Muscle of leg (tissue), 11 donors: ENCODE data around the gene GRID2. TPM values are rescaled to one million over a fixed set of nuclear protein-coding genes. Genes with fewer than 3 reads are reported as not detected.

Experiments
- DNase-seq: peaks from one replicate; pipeline ENCODE4 v3.0.0; 2013
- H3K27ac ChIP-seq: one replicate; pipeline ENCODE4 v1.5.1; 2013; ENCODE audit warnings: mild to moderate bottlenecking, low read length, control low read depth
- H3K27me3 ChIP-seq: one replicate; pipeline ENCODE4 v1.6.1; 2013; ENCODE audit warnings: low read length; ENCODE audit not compliant: control insufficient read depth, insufficient read depth
- H3K36me3 ChIP-seq: one replicate; pipeline ENCODE4 v1.6.1; 2013; ENCODE audit warnings: low read length; ENCODE audit not compliant: control insufficient read depth, insufficient read depth
- H3K4me1 ChIP-seq: one replicate; pipeline ENCODE4 v1.6.1; 2013; ENCODE audit warnings: low read length; ENCODE audit not compliant: control insufficient read depth, insufficient read depth
- H3K4me3 ChIP-seq: one replicate; pipeline ENCODE4 v1.5.1; 2013; ENCODE audit warnings: low read length, control low read depth
- H3K9me3 ChIP-seq: replicated peaks from 2 replicates; pipeline ENCODE4 v1.6.1; 2013; ENCODE audit warnings: low read depth, low read length; ENCODE audit not compliant: control insufficient read depth
- WGBS: methylation state at CpG from one replicate; pipeline ENCODE4 v1.1.5; 2013; ENCODE audit warnings: missing lambda C conversion rate; ENCODE audit not compliant: insufficient coverage; 5-methylcytosine and 5-hydroxymethylcytosine counted together
- polyA plus RNA-seq, 8 donors: library from polyadenylated mRNA; unstranded; fragments of 120-200 nt; gene quantifications; one replicate each; pipeline versions ENCODE4 v1.2.1 to v1.2.3, GENCODE V29; 2013; ENCODE audit warnings: inconsistent platforms in 1 of 8, low replicate concordance in 1 of 8; ENCODE audit not compliant: insufficient read length in 8 of 8, insufficient read depth in 1 of 8
- total RNA-seq: library from RNA; stranded (reverse); fragments of 120-200 nt; gene quantifications from one replicate; pipeline ENCODE4 v1.2.4, GENCODE V29; 2013

GRID2 gene
- total and polyA plus RNA-seq, 9 donors = 0.29 to 1.4 (median 0.60) TPM

GRCh38 chr4:93147524-93148212, 843.9 kb downstream of the GRID2 start:
- H3K4me3 ChIP-seq = no peak overlapping the region
- WGBS = no CpG with 5 or more reads among the region's 1 CpG

GRCh38 chr4:93152491-93152890, 848.7 kb downstream of the GRID2 start:
- H3K9me3 ChIP-seq = no peaks in the 10 kb centered on the region
- no peaks in the 10 kb centered on the region for H3K4me1 ChIP-seq
- 40% methylated on average over 1 of the region's 2 CpGs for WGBS
- no peaks in the 10 kb centered on the region for H3K36me3 ChIP-seq
- no peak for DNase-seq
- H3K27ac ChIP-seq = no peak overlapping the region
- no peak overlapping the region for H3K4me3 ChIP-seq
- H3K27me3 ChIP-seq = no peaks in the 10 kb centered on the region

More at GRCh38 chr4:93147524-93148212, 843.9 kb downstream of the GRID2 start:
- no peaks in the 10 kb centered on the region for H3K4me1 ChIP-seq
- no peak for DNase-seq
- H3K9me3 ChIP-seq = no peaks in the 10 kb centered on the region
- no peak overlapping the region for H3K27ac ChIP-seq
- H3K27me3 ChIP-seq = no peaks in the 10 kb centered on the region
- H3K36me3 ChIP-seq = no peaks in the 10 kb centered on the region

GRCh38 chr4:93157986-93158385, 854.2 kb downstream of the GRID2 start:
- no peak overlapping the region for H3K27ac ChIP-seq
- no peak overlapping the region for H3K4me3 ChIP-seq
- H3K4me1 ChIP-seq = no peaks in the 10 kb centered on the region
- DNase-seq = peak; percentile 15
- no peaks in the 10 kb centered on the region for H3K36me3 ChIP-seq
- no peaks in the 10 kb centered on the region for H3K27me3 ChIP-seq
- WGBS = no CpG with 5 or more reads among the region's 2 CpGs
- no peaks in the 10 kb centered on the region for H3K9me3 ChIP-seq

- no CpG with 5 or more reads among the region's 4 CpGs for WGBS
- no peak for DNase-seq
Observed at GRCh38 chr4:93168053-93168452, 864.3 kb downstream of the GRID2 start.

GRCh38 chr4:93169966-93170365, 866.2 kb downstream of the GRID2 start:
- no peak for DNase-seq
- H3K9me3 ChIP-seq = no peaks in the 10 kb centered on the region
- WGBS = 100% methylated on average over 2 of the region's 6 CpGs
- no peaks in the 10 kb centered on the region for H3K4me1 ChIP-seq
- H3K27me3 ChIP-seq = no peaks in the 10 kb centered on the region
- no peak overlapping the region for H3K4me3 ChIP-seq
- H3K27ac ChIP-seq = no peak overlapping the region
- H3K36me3 ChIP-seq = no peaks in the 10 kb centered on the region

More at GRCh38 chr4:93168053-93168452, 864.3 kb downstream of the GRID2 start:
- Histone ChIP-seq H3K4me3 (no peak overlapping the region), H3K27me3 (no peaks in the 10 kb centered on the region), H3K36me3 (no peaks in the 10 kb centered on the region), H3K9me3 (no peaks in the 10 kb centered on the region), H3K27ac (no peak overlapping the region), H3K4me1 (no peaks in the 10 kb centered on the region)

GRCh38 chr4:93174598-93174997, 870.8 kb downstream of the GRID2 start:
- no peak for DNase-seq
- WGBS = no CpG with 5 or more reads among the region's 1 CpG
- Histone ChIP-seq H3K4me3 (no peak overlapping the region), H3K27me3 (no peaks in the 10 kb centered on the region), H3K4me1 (no peaks in the 10 kb centered on the region), H3K27ac (no peak overlapping the region), H3K36me3 (no peaks in the 10 kb centered on the region), H3K9me3 (no peaks in the 10 kb centered on the region)

- H3K4me3 ChIP-seq = no peak overlapping the region
- WGBS = no CpG with 5 or more reads among the region's 2 CpGs
- no peak overlapping the region for H3K27ac ChIP-seq
- H3K9me3 ChIP-seq = no peaks in the 10 kb centered on the region
- no peaks in the 10 kb centered on the region for H3K27me3 ChIP-seq
- no peaks in the 10 kb centered on the region for H3K4me1 ChIP-seq
- DNase-seq = no peak
- H3K36me3 ChIP-seq = no peaks in the 10 kb centered on the region
Observed at GRCh38 chr4:93178279-93178678, 874.5 kb downstream of the GRID2 start.

GRCh38 chr4:93179044-93179443, 875.3 kb downstream of the GRID2 start:
- H3K4me3 ChIP-seq = no peak overlapping the region
- H3K36me3 ChIP-seq = no peaks in the 10 kb centered on the region
- no peaks in the 10 kb centered on the region for H3K9me3 ChIP-seq
- no peaks in the 10 kb centered on the region for H3K4me1 ChIP-seq
- no CpG with 5 or more reads among the region's 2 CpGs for WGBS
- H3K27me3 ChIP-seq = no peaks in the 10 kb centered on the region
- H3K27ac ChIP-seq = no peak overlapping the region
- DNase-seq = no peak

- Histone ChIP-seq H3K4me1 (no peaks in the 10 kb centered on the region), H3K9me3 (no peaks in the 10 kb centered on the region), H3K27me3 (no peaks in the 10 kb centered on the region), H3K36me3 (no peaks in the 10 kb centered on the region), H3K27ac (no peak overlapping the region), H3K4me3 (no peak overlapping the region)
- no CpG with 5 or more reads among the region's 4 CpGs for WGBS
- DNase-seq = no peak
Observed at GRCh38 chr4:93182722-93183121, 879.0 kb downstream of the GRID2 start.

- H3K9me3 ChIP-seq = no peaks in the 10 kb centered on the region
- H3K27me3 ChIP-seq = no peaks in the 10 kb centered on the region
- no peak overlapping the region for H3K4me3 ChIP-seq
- no peaks in the 10 kb centered on the region for H3K4me1 ChIP-seq
- no peak overlapping the region for H3K27ac ChIP-seq
- no peaks in the 10 kb centered on the region for H3K36me3 ChIP-seq
- no peak for DNase-seq
Observed at GRCh38 chr4:93183576-93183975, 879.8 kb downstream of the GRID2 start.

GRCh38 chr4:93184053-93184452, 880.3 kb downstream of the GRID2 start:
- no CpG with 5 or more reads among the region's 2 CpGs for WGBS
- no peak overlapping the region for H3K4me3 ChIP-seq
- H3K4me1 ChIP-seq = no peaks in the 10 kb centered on the region
- peak; percentile 43 for DNase-seq
- H3K9me3 ChIP-seq = no peaks in the 10 kb centered on the region
- H3K36me3 ChIP-seq = no peaks in the 10 kb centered on the region
- no peaks in the 10 kb centered on the region for H3K27me3 ChIP-seq
- no peak overlapping the region for H3K27ac ChIP-seq
